Left kidney (tissue), 2 donors: ENCODE measurements around the gene AGAP1. TPM values are rescaled to one million over a fixed set of nuclear protein-coding genes. Genes with fewer than 3 reads are reported as not detected.

ENCODE experiments used
- DNase-seq: peaks from one replicate; pipeline ENCODE4 v3.0.0-alpha.2; 2013
- polyA plus RNA-seq: library from polyadenylated mRNA; unstranded; fragments of 120-200 nt; gene quantifications from one replicate; pipeline ENCODE4 v1.2.1, GENCODE V29; 2013; ENCODE audit not compliant: insufficient read length

AGAP1 gene
- polyA plus RNA-seq, 1 donor = 21.2 TPM

DNA sequence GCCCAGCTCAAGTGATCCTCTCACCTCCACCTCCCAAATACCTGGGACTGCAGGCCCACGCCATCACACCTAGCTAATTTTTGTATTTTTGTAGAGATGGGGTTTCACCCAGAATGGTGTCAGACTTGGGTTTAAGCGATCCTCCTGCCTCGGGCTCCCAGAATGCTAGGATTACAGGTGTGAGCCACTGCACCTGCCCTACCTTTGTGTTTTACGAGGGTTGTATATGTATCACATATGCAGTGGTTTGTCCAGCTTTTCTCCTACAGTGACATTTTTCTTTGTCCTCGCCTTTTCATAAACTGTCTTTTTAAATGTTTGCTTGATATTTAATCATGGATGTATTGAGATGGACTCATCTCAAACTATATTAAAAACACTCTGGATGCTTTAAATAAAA is 38.5 kb downstream of the AGAP1 start:
- DNase-seq = no peak

DNA sequence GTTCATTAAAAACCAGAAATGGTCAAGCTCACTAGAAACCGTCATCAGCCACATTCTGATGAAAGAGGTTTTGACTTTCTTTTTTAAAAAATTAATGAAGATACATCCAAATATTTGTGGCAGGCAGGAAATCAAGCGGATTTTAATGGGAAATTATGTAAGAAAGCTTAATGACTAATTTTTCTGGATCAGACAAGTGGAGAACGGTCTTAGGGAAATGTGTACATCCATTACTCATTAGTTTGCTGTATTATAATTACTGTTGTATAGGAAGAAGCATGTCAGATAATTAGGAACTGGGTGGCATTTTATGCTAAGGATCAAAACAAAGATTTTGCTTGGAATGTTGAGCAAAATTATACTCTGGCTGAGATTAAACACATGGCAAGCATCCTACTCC is 39.4 kb downstream of the AGAP1 start:
- DNase-seq = no peak

DNA sequence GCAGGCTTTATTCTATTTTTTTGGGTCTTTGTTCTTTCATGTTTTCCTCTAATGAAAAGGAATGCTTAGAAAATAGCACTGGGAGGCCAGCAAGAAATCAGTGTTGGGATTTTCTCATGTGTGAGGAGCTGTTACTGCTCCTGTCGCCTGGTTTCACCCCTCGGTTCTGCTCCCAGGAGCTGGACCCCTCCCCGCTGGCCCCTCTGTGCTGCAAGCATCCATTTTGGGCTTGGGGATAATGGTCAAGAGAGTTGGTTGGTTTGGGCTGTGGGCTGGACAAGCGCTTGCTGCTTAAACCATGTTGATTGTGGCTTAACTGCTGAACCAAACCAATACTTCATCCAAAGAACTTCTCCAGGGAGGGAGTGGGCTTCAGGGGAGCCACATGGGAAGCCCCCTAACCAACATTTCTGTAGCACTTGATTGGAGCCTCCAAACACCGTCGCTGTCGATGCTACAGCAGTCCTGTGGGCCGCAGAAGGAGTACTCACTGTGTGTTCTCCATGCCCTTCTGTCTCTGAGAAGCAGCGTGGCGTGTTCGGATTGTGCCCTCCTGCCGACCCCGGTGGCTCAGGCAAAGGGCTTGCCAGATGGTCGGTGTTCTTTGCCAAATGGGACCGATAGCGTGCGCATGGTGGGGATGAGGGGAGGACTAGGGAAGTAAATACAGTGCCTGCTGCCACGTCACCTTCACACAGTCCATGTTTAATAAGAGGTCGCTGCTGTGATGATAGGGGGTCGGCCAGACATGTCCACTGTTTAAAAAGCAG is 40.0 kb downstream of the AGAP1 start:
- DNase-seq = no peak

DNA sequence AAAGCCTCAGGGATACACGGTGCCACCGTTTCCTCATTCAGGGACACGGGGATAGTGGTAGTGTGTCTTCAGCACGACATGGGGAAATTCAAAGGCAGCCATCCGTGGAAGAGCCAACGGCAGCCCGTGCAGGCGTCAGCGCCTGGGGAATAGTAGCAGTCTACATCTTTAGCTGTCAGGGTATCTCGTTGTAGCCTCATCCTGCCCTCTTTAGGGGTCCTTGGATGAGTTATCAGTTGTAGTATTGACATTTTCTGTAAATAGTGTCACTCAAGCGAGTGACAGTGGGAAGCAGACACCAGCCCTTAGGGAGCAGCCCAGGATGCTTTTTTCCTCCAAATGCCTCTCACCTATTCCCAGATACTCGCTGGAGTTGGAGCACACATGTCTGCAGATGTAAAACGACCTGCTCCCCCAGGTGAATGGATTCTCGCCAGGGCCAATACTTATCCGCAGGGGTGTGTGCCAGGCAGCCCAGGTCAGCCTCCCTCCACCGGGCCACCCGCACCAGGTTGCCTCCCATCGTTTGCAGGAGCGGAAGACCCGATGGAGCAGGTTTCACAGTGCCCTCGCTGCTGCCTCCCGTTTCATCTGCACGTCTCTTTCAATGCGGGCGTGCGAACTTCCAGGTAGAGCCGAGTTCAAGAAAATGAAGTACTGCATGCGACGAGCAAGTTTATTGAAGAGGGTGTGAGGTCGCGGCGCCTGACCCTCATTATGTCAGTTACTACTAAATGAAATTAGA is 41.0 kb downstream of the AGAP1 start:
- no peak for DNase-seq

DNA sequence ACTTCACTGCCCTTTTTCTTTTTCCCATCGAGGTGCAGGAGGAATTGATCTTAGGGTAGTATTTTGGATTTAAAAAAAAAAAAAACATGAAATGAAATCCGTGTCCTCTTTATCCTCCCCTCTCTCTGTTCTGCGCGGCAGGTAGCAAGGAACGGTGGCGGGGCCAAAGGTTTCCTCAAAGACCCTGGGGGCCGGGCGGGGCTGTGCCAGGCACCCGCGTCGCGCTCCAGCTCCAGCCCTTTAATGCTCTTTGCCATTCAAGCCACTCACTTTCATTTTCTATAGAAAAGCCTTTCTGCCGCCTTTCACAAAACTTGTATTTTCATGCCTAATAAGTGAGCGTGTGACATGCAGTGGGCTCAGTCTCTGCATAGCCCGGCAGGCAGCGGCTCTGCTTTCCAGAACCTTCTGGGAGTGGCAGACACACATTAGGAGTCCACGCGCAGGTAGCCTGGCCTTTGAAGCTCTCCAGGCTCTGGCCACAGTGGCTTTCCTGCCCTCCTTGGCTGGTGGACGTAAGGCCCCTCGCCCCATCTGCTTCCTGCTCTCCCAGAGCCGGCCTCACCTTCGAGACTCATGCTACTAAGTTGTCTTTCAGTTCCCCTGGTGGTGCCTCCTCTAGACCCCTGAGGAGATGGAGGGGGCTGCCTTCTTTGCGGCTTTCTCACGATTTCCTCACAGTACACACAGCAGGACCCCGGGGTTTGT is 41.7 kb downstream of the AGAP1 start:
- no peak for DNase-seq

DNA sequence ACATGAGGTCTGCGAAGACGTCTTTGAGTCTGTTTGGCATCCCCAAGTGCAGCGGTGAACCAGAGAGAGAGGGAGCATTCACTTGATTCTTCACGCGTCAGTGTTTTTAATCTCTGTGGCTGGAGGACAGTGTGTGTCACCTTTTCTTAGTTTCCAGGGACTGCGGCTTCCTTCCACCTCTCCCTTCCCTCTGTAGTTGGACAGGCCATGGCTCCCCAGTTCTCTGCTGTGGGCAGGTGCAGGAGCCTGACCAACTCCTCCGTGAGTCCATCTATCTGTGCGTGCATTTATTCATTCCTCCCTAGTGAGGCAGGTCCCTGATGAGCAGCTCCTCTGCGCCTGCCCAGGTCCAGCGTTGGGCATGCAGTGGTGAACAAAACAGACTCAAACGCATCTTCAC is 42.9 kb downstream of the AGAP1 start:
- no peak for DNase-seq

DNA sequence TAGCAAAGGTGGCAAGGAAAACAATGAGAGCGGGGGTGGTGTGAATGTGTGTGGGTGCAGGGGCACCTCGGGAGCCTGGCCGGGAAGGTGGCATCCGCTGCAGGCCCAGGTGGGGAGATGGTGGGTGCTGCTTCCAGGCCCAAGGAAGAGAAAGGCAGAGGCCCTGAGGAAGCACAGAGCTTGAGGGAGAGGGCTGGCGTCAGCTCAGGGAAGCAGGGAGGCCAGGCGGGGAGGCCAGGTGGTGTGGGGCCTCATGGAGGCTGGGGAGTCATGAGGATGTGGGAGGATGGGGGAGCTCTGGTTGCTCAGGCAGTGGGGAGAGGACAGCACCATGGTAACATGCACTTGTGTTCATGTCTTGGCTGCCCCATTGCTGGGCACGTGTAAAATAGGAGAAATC is 43.3 kb downstream of the AGAP1 start:
- DNase-seq = no peak

DNA sequence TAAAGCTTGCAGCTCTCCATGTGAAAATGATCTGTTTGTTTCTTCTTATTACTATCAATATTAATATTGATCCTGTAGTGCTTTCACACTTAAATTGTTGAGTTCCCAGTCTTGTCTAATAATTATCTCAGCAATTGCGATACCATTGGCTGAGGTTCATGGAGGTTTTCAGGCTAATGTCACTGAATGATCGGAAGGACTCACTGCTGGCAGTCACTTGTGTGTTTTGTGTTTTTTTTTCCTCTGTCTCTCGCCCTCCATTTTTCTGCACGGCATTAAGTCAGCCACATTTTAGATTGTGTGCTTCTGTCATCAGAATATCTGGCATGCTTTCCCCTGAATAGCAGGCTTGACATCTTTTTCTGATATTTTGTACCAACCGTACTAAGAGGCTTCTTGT is 43.7 kb downstream of the AGAP1 start:
- DNase-seq = no peak

DNA sequence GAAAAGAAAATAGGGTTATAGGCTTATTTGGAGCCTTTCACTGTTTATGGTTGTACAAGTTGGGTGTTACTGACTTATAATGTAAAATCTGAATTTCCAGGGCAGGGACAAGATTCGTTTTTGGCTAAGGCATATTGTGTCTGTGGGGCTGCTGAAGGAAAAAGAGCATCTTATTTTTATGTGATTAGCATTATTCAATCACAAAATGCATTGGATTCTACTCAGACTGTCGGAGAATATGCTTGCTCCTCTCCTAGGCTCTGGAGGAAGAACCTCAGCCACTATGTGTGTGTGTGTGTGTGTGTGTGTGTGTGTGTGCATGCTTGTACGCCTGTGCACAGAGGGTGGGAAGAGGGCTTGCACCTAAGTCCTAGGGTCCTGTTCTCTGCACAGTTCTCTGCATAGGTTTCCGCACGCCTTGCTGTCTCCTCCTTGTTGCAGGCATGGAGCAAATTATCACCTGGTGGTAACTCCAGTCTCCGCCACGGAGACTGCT is 44.3 kb downstream of the AGAP1 start:
- no peak for DNase-seq

DNA sequence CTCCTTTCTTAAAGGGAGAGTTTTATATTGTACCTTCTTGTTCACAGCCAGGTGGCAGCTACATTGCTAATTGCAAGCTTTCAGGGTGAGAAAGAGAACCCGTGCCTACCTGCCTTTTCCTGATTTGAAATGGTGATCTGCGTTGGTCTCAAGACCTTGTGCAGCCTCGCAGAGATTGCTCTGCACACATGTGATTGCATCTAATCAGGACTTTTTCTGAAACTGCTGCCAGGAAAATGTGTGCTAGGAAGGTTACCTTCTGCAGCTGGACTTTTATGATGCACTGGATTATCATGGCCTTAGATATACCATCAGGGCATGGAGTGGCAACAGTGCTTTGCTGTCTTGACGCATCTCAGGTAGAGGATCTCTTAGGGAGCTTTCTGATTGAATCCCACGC is 45.1 kb downstream of the AGAP1 start:
- DNase-seq = no peak

DNA sequence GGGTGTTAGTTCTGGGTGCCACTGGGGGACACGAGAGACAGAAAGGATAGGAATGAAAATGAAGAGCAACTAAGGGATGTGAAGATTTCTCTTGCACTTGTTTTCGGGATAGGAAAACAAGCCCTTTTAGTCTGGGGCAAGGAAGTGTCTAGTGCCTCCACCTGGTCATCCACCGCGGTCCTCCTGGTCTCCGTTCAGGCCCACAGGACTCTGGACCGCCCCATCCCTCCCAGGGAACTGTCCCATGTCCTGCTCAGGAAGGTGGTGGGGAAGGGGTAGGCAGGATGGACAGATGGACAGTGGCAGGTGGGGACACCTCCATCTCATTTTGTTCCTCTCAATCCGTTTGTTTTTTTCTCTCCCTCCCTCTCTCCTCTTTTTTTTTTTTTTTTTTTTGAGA is 45.9 kb downstream of the AGAP1 start:
- DNase-seq = no peak

DNA sequence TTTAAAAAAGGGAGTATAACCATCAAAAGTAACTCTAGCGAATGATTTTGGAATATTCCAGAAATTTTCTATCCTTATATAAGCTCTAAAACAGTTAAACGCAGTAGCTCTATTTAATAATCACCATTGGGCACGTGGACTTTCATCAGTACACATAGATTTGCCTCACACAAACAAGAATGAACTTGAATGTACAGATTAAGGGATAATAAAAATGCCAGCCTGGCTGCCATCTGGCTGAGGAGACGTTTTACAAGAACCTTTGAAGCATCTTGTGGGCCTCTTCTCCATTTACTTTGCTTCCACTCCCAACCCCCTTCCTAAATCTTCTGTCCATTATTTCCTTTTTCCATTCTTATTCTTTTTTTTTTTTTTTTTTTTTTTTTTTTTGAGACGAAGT is 47.2 kb downstream of the AGAP1 start:
- no peak for DNase-seq

DNA sequence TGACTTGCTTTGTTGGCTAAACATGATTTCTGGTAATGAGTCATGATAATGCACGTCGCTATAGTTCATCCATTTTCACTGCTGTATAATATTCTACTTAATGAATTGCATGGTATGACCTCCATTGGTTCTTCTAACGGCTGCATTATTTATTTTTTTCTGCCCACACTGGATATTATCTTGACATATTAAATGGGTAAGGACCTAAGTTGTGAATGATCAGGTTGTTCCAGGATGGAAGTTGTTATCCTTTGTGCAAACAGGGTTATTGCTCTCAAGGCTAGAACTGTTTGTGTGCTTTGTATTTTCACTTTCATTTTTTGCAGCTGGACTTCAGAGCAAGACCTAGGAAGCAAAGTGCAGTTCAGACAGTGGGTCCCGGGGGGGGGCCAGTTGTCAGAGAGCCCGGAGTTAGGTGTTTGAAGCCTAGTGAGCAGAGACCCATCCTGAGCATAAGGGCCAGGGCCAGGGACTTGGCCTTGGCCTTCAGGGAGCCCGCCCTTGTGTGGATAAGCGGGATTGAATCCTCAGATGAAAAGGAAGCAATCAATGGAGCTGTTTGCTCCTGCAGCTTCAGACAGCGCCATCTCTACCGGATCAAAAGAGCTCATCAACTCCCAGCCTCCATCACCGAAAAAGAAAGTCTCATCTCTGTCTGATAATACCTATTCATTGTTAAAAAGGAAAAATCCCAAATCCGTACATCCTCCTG is 48.2 kb downstream of the AGAP1 start:
- DNase-seq = no peak

DNA sequence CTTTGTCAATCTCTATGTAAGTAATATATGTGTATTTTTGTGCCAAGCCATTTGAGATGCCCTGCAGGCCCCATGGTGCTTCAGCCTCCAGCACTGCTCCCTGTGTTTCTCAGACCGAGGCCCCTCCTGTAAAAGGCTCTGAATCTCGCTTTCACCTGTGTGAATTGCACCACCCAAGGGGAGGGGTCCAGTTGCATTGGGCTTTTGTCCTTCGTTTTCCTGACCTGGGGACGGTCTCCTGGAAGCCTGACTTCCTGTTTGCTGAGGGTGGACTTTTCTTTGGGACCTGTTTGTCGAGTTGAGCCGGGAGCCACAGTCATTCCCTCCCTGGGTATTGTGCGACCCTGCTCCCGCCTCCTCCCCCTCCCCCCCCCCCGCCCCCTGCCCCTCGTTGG is 48.9 kb downstream of the AGAP1 start:
- DNase-seq = no peak

DNA sequence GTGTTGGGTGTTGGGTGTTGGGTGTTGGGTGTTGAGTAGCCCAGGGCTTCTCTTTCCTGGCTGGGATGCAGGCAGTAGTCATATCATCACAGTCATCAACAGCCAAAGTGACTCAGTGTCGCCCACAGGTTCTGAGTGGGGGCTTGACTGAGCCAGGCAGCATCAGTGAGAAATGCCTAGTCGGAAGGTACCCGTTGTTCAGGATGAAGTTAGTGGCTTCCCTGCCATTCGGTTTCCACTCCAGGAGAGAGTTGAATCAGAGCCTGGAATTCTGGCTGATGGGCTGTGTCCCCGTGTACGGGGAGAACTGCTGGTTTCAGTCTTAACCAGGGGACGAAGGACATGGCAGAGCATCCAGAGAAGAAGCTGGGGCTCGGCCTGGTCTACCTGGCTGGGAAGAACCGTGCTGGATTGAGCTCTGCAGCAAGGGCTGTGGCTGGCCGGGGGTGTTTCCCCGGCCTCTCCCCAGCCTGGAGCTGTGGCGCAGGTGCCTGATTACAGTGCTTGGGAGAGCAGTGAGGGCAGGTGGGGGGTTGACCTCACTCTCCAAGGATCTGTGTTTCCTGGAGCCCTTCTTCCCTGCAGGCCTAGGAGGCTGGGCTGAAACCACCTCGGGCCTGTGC is 49.4 kb downstream of the AGAP1 start:
- no peak for DNase-seq

DNA sequence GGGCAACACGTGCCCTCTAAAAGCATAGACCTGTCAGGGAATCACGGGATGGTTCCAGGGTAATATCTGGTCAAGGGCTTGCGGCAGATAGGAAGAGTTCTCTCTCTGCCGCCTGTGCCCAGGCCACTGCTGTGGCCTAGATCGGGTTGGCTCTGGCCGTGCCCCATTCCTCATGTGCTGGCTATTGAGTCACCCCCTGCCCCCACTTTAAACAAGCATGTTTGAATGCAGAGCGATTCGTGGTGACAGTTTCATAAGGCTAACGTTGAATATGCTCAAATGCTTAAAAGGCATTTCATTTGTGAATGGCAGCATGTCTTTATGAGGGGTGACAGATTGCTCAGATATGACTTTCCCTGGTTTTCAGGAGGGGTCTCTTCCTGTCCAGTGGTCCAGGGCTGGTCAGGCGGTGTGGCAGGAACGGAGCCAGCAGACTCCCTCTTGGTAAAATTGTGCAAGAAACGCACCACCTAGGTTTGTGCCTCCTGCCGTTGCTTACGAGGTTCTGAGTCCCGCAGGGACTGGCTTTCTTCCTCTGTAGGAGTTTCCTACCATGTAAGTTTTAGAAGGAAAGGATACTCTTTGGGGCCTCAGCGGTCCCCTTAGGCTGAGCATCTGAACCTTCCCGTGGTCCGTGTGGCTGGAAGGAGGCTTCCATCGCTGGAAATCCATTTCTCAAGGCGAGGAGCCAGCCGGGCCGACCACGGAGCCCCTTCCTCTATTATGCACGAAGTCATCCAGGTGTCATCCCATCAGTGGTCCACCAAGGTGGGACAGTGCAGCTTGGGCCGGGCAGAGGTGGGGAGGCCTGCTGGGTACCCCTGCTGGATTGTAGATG is 50.2 kb downstream of the AGAP1 start:
- DNase-seq = no peak

DNA sequence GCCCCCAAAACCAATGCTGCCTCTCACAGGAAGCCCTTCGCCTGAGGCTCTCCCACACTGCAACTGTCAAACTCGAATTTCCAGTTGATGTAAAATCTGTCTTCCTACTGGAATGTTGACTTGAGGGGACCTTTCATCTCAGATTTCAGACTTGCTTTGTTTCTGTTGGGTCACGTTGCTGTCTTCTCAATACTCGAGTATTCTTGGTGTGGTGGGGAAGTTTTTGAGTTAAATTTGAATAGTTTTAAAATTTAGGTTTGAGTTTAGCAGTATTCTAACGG is 50.8 kb downstream of the AGAP1 start:
- no peak for DNase-seq

DNA sequence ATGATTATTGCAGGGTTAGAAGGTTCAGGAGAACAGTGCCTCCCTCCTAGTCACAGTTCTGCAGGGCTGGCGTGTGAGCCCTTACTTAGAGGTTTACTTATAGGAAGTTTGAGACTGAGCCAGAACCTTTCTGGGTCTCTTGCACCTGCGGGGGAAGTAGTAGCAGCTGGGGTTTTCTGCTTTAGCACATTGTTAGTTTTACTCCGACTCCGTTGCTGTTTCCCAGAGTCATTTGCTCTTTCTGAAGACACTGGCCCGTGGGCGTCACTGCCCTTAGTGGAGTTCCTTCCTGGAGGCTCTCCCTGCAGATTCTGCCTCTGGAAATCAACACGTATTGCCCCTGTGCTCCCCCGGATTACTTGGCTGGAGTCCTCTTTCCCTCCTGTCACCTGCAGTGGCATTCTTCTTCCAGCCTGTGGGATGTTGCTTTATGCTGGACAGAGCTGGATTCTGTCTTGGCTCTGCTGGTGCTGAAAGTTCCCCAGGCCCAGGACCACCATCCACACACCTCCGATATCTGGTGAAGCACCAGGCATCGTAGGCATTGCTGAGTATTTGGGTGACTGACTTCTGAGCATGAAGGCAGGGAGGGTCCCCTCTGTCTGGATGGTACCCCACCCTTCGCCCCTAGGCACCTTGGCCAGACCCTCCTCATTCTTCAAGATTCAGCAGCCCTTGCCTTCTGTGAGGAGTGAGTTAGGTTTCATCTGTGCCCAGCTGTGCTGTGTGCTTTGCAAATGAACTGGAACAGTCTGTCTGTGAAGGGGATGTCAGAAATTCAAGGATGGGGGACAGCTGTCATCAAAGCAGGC is 51.7 kb downstream of the AGAP1 start:
- no peak for DNase-seq

DNA sequence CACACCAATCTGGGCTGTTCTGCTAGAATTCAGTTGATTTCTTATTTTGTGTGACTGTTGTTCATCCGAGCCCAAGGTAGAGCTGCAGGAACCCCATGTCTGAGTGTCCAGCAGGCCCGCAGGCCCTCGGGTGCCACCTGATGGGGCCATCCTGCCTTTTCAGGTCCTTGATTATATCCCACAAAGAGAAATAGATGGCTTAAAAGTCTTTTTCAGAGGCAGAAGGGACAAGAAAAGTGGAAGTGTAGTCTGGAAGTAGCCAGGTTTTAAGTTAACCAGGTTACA is 52.2 kb downstream of the AGAP1 start:
- DNase-seq = no peak

DNA sequence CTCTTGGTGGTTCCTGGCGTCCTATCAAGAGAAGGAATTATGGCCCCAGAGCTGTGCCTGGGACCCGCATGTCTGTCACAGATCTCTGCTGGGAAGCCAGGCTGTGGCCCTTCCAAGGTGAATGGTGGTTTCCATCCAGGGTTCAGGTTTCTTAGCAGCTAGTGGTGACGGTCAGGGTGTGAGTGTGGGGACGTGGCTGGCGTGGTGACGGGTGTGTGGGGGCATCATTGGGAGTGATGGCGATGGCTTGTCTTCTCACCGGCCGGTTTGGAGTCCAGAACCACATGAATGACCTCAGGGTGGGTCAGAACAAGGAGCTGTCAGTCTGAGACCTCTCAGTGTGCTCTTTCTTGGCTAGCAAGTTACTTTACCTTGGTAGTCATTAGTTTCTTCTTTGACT is 52.6 kb downstream of the AGAP1 start:
- DNase-seq = no peak
